ENCODE data around the gene OLFML1. TPM values are rescaled to one million over a fixed set of nuclear protein-coding genes. Genes with fewer than 3 reads are reported as not detected.

The OLFML1 gene
- total and polyA plus RNA-seq, 2 of the 8 experiments (the other 6 are each of a cell fraction or from before 2014, with no cell fraction given) = 0.24 TPM; not detected in 1

GRCh38 chr11:7494086-7494745 is 8.9 kb downstream of the OLFML1 start:
- Histone ChIP-seq H2BK20ac (ENCODE audit: low read length) (no peak overlapping the region), H3K23me2 (ENCODE audit: low read depth, low read length) (no peaks in the 10 kb centered on the region), H3K27ac (ENCODE audit: low read depth, low read length) (no peak overlapping the region), H2AK5ac (ENCODE audit: low read depth, low read length) (no peak overlapping the region), H3K36me3 (ENCODE audit: control insufficient read depth in 2 of 4, insufficient read depth in 4 of 4, low read length in 3 of 4) (no peaks in the 10 kb centered on the region), H3K18ac (ENCODE audit: extremely low read depth, low read length) (no peak overlapping the region), H3K23ac (ENCODE audit: insufficient read length) (no peak overlapping the region), H3K4me3 (ENCODE audit: extremely low read depth in 1 of 4, insufficient read depth in 2 of 4, low read depth in 3 of 4, low read length in 4 of 4) (no peak overlapping the region), H4K91ac (replicated peaks; ENCODE audit: insufficient read length, low read length) (no peak overlapping the region), H3K79me2 (ENCODE audit: control insufficient read depth in 1 of 2, insufficient read depth in 2 of 2, low read length in 2 of 2) (no peaks in the 10 kb centered on the region), H3K9me3 (ENCODE audit: insufficient read depth in 2 of 2, low read depth in 1 of 2, low read length in 1 of 2) (no peaks in the 10 kb centered on the region), H2AFZ (ENCODE audit: low read length) (no peak overlapping the region), H3K4me1 (replicated peaks in 1 of 4; ENCODE audit: control insufficient read depth in 3 of 4, insufficient read depth in 4 of 4, low read length in 3 of 4) (peaks cover 0 to 5% (median 2%) of the 10 kb centered on the region in 4 experiments; a peak in 2 of 7 replicates), H3K56ac (replicated peaks; ENCODE audit: insufficient read length, low read depth, low read length) (no peak overlapping the region), H3K4me2 (ENCODE audit: insufficient read depth in 1 of 2, low read depth in 2 of 2, low read length in 2 of 2) (no peak overlapping the region), H3K4ac (replicated peaks; ENCODE audit: insufficient read length, low read depth, low read length) (no peak overlapping the region), H3K9ac (replicated peaks in 1 of 4; ENCODE audit: extremely low read depth in 1 of 4, low read depth in 3 of 4, low read length in 3 of 4) (no peak overlapping the region; a peak in 1 of 7 replicates), H4K8ac (ENCODE audit: extremely low read depth, insufficient read depth, low read length) (no peak overlapping the region), H2BK15ac (ENCODE audit: low read length) (no peak overlapping the region; the same call in 1 of the 2 replicates), H3K14ac (ENCODE audit: insufficient read length) (no peak overlapping the region), H3K79me1 (ENCODE audit: low read depth, low read length) (no peaks in the 10 kb centered on the region), H2BK12ac (ENCODE audit: low read depth, low read length) (no peak overlapping the region), H4K20me1 (replicated peaks in 1 of 2; ENCODE audit: control insufficient read depth in 1 of 2, insufficient read depth in 2 of 2, low read length in 2 of 2) (no peaks in the 10 kb centered on the region), H2BK120ac (replicated peaks; ENCODE audit: low read depth, low read length) (no peak overlapping the region), H2BK5ac (ENCODE audit: low read depth, low read length) (no peak overlapping the region), H4K5ac (ENCODE audit: insufficient read length, low read depth, low read length) (no peak overlapping the region), H3K27me3 (replicated peaks in 1 of 4; ENCODE audit: control insufficient read depth in 3 of 4, extremely low read depth in 1 of 4, insufficient read depth in 3 of 4, low read length in 3 of 4) (peaks cover 0 to 1% (median 0%) of the 10 kb centered on the region in 4 experiments; a peak in 1 of 7 replicates)
- DNase-seq (ENCODE audit: low read depth in 1 of 2, low spot score in 2 of 2) = no peak
- FAIRE-seq = no peak
- WGBS, 2 experiments (ENCODE audit: extremely low coverage in 1 of 2, insufficient coverage in 1 of 2, insufficient read length in 1 of 2, insufficient replicate concordance in 2 of 2, low coverage in 1 of 2, low lambda C conversion rate in 2 of 2, missing lambda C conversion rate in 1 of 2) = 88% methylated on average over 5 of the region's 5 CpGs; no CpG with 5 or more reads in 1 of the 2 experiments
- ChIA-PET CTCF (ENCODE audit: partially characterized antibody) (interaction anchor here (1.0 to 1.2 kb wide), 3 partner anchors 9 to 77 kb away, joined by 3 to 4 read pairs (median 3); partner anchors contain the start of gene OLFML1), POLR2A (ENCODE audit: partially characterized antibody) (interaction anchor here (0.6 kb wide), 1 partner anchor 60 kb away, joined by 3 read pairs; no protein-coding TSS in a partner anchor)
- no peak for TF ChIP-seq BCL11A (IDR thresholded peaks at IDR 0.05; ENCODE audit: low read depth in 2 of 2, low read length in 2 of 2)
- TF ChIP-seq, protein P1, sequence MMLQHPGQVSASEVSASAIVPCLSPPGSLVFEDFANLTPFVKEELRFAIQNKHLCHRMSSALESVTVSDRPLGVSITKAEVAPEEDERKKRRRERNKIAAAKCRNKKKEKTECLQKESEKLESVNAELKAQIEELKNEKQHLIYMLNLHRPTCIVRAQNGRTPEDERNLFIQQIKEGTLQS (IDR thresholded peaks at IDR 0.05; ENCODE audit: insufficient read depth, low read depth, low read length) = no peak
